ENCODE results near the gene PPP3R2.

PPP3R2 gene

DNA sequence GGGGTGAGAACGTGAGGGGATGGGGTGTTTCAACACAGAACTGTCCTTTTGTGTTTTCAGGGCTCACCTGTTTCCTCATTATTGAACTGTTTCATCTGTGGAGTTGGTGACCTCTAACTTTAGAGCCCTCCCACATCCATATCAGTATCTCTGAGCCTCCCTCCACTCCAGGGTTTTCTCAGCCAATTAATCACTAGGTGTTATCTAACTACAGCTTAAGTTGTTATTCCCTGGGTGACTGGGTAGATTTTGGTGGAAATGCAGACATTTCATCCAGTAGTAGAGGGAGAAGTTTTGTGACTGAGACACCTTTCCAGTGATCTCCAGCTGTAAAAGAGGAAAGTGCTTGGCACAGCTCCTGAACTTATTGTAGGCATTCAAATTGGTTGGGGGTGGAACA is 23.7 kb downstream of the PPP3R2 start:
- H2AFZ ChIP-seq (ENCODE audit: low read depth, low read length): no peak overlapping the region
- H3K4me3 ChIP-seq (ENCODE audit: low read length): no peak overlapping the region
- H3K4me1 ChIP-seq (ENCODE audit: low read length): no peaks in the 10 kb centered on the region
- H3K27ac ChIP-seq (ENCODE audit: low read length): no peak overlapping the region
- H3K4me2 ChIP-seq (ENCODE audit: low read length): no peak overlapping the region
- H4K20me1 ChIP-seq (ENCODE audit: insufficient read depth, low read length): no peaks in the 10 kb centered on the region
- H3K36me3 ChIP-seq (replicated peaks; ENCODE audit: low read depth, low read length): peaks cover 17% of the 10 kb centered on the region
- no peaks in the 10 kb centered on the region for H3K79me2 ChIP-seq (ENCODE audit: low read length)
- no peaks in the 10 kb centered on the region for H3K27me3 ChIP-seq (ENCODE audit: low read depth, low read length)
- no peaks in the 10 kb centered on the region for H3K9me3 ChIP-seq (ENCODE audit: insufficient read depth, low read length)
- no peak overlapping the region for H3K9ac ChIP-seq (ENCODE audit: low read length)
- no peak for TF ChIP-seq EZH2phosphoT487 (IDR thresholded peaks at IDR 0.05; ENCODE audit: low read depth)
- TF ChIP-seq, protein P1, sequence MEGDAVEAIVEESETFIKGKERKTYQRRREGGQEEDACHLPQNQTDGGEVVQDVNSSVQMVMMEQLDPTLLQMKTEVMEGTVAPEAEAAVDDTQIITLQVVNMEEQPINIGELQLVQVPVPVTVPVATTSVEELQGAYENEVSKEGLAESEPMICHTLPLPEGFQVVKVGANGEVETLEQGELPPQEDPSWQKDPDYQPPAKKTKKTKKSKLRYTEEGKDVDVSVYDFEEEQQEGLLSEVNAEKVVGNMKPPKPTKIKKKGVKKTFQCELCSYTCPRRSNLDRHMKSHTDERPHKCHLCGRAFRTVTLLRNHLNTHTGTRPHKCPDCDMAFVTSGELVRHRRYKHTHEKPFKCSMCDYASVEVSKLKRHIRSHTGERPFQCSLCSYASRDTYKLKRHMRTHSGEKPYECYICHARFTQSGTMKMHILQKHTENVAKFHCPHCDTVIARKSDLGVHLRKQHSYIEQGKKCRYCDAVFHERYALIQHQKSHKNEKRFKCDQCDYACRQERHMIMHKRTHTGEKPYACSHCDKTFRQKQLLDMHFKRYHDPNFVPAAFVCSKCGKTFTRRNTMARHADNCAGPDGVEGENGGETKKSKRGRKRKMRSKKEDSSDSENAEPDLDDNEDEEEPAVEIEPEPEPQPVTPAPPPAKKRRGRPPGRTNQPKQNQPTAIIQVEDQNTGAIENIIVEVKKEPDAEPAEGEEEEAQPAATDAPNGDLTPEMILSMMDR (IDR thresholded peaks at IDR 0.05; ENCODE audit: low read depth, low read length): no peak

DNA sequence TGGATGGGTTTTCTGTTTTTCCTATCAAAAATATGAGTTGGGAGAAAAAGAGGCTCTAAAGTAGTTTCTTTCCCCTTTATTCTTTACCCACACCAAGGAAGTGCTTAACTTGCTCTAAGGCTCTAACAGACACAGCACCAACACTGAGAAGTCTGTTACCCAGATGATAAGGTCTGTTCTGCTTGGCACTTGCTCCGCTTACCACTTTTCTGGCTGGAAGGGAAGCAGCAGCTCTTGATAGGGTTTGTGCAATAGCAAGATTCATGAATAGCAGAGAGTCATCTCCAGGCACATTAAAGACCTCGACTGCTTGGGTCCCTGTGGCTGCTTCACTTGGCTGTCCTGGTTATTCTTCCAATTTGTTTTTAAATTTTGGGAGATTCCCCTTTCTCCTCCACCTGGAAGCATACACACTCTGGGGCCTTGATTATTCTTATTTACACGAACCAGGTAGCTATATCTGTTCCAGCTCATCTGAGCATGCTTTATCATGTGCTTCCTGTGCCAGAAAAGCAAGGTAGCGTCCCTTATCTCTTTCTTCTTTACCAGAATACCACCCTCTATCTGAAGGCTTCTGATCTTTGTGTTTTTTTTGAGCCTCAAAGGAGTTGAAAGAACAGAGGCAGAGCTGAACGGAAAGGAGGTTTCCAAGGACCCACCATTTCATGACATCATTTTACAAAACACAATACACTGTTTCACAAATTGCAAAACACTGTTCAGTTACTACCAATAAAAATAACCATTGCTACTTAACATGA is 24.8 kb downstream of the PPP3R2 start:
- Histone ChIP-seq H3K36me3 (replicated peaks; ENCODE audit: low read depth, low read length) (peaks cover 27% of the 10 kb centered on the region), H3K79me2 (ENCODE audit: low read length) (no peaks in the 10 kb centered on the region), H3K9me3 (ENCODE audit: insufficient read depth, low read length) (no peaks in the 10 kb centered on the region), H2AFZ (ENCODE audit: low read depth, low read length) (no peak overlapping the region), H3K27me3 (ENCODE audit: low read depth, low read length) (no peaks in the 10 kb centered on the region), H3K4me2 (ENCODE audit: low read length) (no peak overlapping the region), H3K4me1 (ENCODE audit: low read length) (no peaks in the 10 kb centered on the region), H3K4me3 (ENCODE audit: low read length) (no peak overlapping the region), H3K27ac (ENCODE audit: low read length) (no peak overlapping the region), H3K9ac (ENCODE audit: low read length) (no peak overlapping the region), H4K20me1 (ENCODE audit: insufficient read depth, low read length) (no peaks in the 10 kb centered on the region)
- no peak for TF ChIP-seq EZH2phosphoT487 (IDR thresholded peaks at IDR 0.05; ENCODE audit: low read depth)
- TF ChIP-seq, protein P1 (IDR thresholded peaks at IDR 0.05; ENCODE audit: low read depth, low read length): no peak

DNA sequence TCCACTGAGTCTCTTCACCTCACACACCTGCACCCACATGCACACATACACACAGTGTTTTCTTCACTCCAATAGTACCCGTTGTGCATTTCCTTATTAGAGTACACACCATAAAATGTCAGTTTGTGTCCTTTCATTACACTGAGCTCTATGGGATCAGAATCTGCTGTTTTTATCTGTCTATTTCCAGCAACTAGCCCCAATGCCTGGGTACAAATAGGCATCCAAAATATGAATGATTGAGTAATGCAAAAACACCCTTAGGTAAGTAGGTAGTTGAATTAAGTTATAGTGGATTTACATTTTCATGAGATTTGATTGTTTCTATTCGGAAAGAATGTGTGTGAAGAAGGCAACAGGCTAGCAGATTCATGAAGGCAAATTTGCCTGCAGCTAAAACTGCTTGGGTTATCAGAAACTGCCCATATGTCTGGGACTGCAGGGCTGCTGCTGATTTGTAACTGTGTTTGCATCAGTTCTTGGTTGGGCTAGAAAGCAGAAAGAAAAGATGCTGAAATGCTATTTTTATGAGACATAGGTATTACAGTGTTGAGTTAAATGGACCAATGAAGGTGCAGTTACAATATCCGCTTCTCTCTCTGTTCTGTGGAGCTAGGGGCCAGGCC is 26.9 kb downstream of the PPP3R2 start:
- TF ChIP-seq, protein P1 (IDR thresholded peaks at IDR 0.05; ENCODE audit: low read depth, low read length): no peak
- no peak for TF ChIP-seq EZH2phosphoT487 (IDR thresholded peaks at IDR 0.05; ENCODE audit: low read depth)

DNA sequence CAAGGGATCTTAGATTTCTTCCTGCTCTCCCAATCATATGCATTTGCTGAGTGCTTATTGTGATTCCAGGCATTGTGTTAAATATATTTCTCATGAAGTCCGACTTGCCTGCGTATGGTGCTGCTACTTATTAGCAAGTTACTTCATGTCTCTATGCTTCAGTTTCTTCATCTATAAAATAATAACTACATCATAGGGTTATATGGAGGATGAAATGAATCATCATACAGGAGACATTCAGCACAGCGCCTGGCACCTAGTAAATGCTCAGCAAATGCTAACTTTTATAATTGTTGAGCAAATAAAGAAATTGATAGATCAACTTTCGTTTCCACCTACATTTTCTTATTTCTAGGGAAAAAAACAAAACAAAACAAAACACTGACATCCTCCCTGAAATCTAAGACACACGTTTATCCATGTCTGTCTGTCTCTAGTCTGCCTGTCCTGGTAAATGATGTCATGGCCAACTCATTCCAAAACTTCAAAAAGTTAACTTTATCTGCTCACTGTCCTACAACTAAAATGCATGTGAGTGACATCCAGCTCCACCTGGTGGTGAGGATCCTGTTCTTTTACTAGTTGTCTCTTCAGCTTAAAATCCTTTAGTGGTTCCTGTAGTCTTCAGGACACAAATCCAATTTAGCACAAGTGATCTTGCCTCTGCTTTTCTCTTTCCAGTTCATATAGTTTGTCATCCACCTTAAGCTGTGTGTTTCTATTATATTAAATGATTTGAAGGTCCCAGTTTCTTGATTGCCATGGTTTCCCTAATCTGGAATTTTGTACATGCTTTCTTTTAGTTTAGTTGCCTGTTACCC is 27.7 kb downstream of the PPP3R2 start:
- TF ChIP-seq, protein P1 (IDR thresholded peaks at IDR 0.05; ENCODE audit: low read depth, low read length): peak; percentile 57
- no peak for TF ChIP-seq EZH2phosphoT487 (IDR thresholded peaks at IDR 0.05; ENCODE audit: low read depth)
- H2AFZ ChIP-seq (ENCODE audit: low read depth, low read length): no peak overlapping the region
- H3K79me2 ChIP-seq (ENCODE audit: low read length): no peaks in the 10 kb centered on the region
- H3K27me3 ChIP-seq (ENCODE audit: low read depth, low read length): no peaks in the 10 kb centered on the region
- no peak overlapping the region for H3K27ac ChIP-seq (ENCODE audit: low read length)
- H3K4me3 ChIP-seq (ENCODE audit: low read length): no peak overlapping the region
- no peaks in the 10 kb centered on the region for H3K9me3 ChIP-seq (ENCODE audit: insufficient read depth, low read length)
- H3K4me1 ChIP-seq (ENCODE audit: low read length): no peaks in the 10 kb centered on the region
- no peak overlapping the region for H3K4me2 ChIP-seq (ENCODE audit: low read length)
- H4K20me1 ChIP-seq (ENCODE audit: insufficient read depth, low read length): no peaks in the 10 kb centered on the region
- H3K36me3 ChIP-seq (replicated peaks; ENCODE audit: low read depth, low read length): peaks cover 48% of the 10 kb centered on the region
- H3K9ac ChIP-seq (ENCODE audit: low read length): no peak overlapping the region

More for the DNA sequence above, 26.9 kb downstream of the PPP3R2 start:
- Histone ChIP-seq H2AFZ (ENCODE audit: low read depth, low read length) (no peak overlapping the region), H4K20me1 (ENCODE audit: insufficient read depth, low read length) (no peaks in the 10 kb centered on the region), H3K9ac (ENCODE audit: low read length) (no peak overlapping the region), H3K4me2 (ENCODE audit: low read length) (no peak overlapping the region), H3K27me3 (ENCODE audit: low read depth, low read length) (no peaks in the 10 kb centered on the region), H3K4me3 (ENCODE audit: low read length) (no peak overlapping the region), H3K9me3 (ENCODE audit: insufficient read depth, low read length) (no peaks in the 10 kb centered on the region), H3K79me2 (ENCODE audit: low read length) (no peaks in the 10 kb centered on the region), H3K4me1 (ENCODE audit: low read length) (no peaks in the 10 kb centered on the region), H3K27ac (ENCODE audit: low read length) (no peak overlapping the region), H3K36me3 (replicated peaks; ENCODE audit: low read depth, low read length) (peaks cover 41% of the 10 kb centered on the region)
